OCI-LY3 (cell line): ENCODE results near the gene PRR18.

Source experiments
- CTCF ChIP-seq: fragments of 200-600, 300-600 bp; sonication (generic); IDR thresholded peaks from 2 replicates; pipeline ENCODE4 v1.5.1; 2014; ENCODE audit warnings: antibody characterized with exemption, low read length, low read depth
- EZH2phosphoT487 ChIP-seq: fragments of 200-600 bp; shearing (Covaris generic); IDR thresholded peaks from 2 replicates; pipeline ENCODE4 v1.6.1; 2018; ENCODE audit warnings: antibody characterized with exemption, mixed run types, low read depth

GRCh38 chr6:166354143-166354542 is 46.0 kb upstream of the PRR18 start:
- no peak for TF ChIP-seq CTCF
- TF ChIP-seq EZH2phosphoT487, result no peak
